HEK293T (cell line): ENCODE data around the gene NBAS.

ENCODE experiments used
- ARNT ChIP-seq: fragments of 450-650 bp; IDR thresholded peaks from 2 replicates; pipeline ENCODE4 v1.6.1; 2017; ENCODE audit warnings: mild to moderate bottlenecking
- BHLHE40 ChIP-seq: fragments of 450-650 bp; IDR thresholded peaks from 2 replicates; pipeline ENCODE4 v1.6.1; 2016; ENCODE audit warnings: mild to moderate bottlenecking, moderate library complexity, borderline replicate concordance
- ELF4 ChIP-seq: fragments of 450-650 bp; IDR thresholded peaks from 2 replicates; pipeline ENCODE4 v1.6.1; 2017; ENCODE audit warnings: antibody characterized with exemption
- FOXA1 ChIP-seq: fragments of 450-650 bp; IDR thresholded peaks from 2 replicates; pipeline ENCODE4 v1.6.1; 2016; ENCODE audit warnings: mild to moderate bottlenecking
- FOXK2 ChIP-seq: fragments of 450-650 bp; IDR thresholded peaks from 2 replicates; pipeline ENCODE4 v1.6.1; 2016; ENCODE audit warnings: mild to moderate bottlenecking
- FOXM1 ChIP-seq: fragments of 450-650 bp; IDR thresholded peaks from 2 replicates; pipeline ENCODE4 v1.6.1; 2017; ENCODE audit warnings: mild to moderate bottlenecking, borderline replicate concordance
- HDGF ChIP-seq: fragments of 450-650 bp; IDR thresholded peaks from 2 replicates; pipeline ENCODE4 v1.6.1; 2017; ENCODE audit warnings: antibody characterized with exemption, borderline replicate concordance
- LEF1 ChIP-seq: fragments of 450-650 bp; IDR thresholded peaks from 2 replicates; pipeline ENCODE4 v1.6.1; 2017; ENCODE audit warnings: mild to moderate bottlenecking, borderline replicate concordance
- NFRKB ChIP-seq: fragments of 450-650 bp; IDR thresholded peaks from 2 replicates; pipeline ENCODE4 v1.6.1; 2016; ENCODE audit warnings: mild to moderate bottlenecking, moderate library complexity
- PKNOX1 ChIP-seq: fragments of 450-650 bp; IDR thresholded peaks from 2 replicates; pipeline ENCODE4 v1.6.1; 2016
- SP1 ChIP-seq: fragments of 450-650 bp; IDR thresholded peaks from 2 replicates; pipeline ENCODE4 v1.6.1; 2017
- SUZ12 ChIP-seq: fragments of 450-650 bp; IDR thresholded peaks from 2 replicates; pipeline ENCODE4 v1.6.1; 2016; ENCODE audit warnings: mild to moderate bottlenecking
- TARDBP ChIP-seq: fragments of 450-650 bp; IDR thresholded peaks from 2 replicates; pipeline ENCODE4 v1.6.1; 2016
- ZNF384 ChIP-seq: fragments of 450-650 bp; IDR thresholded peaks from 2 replicates; pipeline ENCODE4 v1.6.1; 2016

GRCh38 chr2:15354596-15355366 is 206.4 kb downstream of the NBAS start:
- TF ChIP-seq FOXA1 (no peak), NFRKB (no peak), SP1 (no peak), TARDBP (no peak), SUZ12 (no peak), HDGF (no peak), FOXM1 (no peak), ARNT (no peak), BHLHE40 (no peak), LEF1 (no peak), PKNOX1 (no peak), ZNF384 (no peak), FOXK2 (no peak), ELF4 (no peak)
